SK-MEL-5 (cell line): Measurements from ENCODE around the gene PRR5L. TPM values are rescaled to one million over a fixed set of nuclear protein-coding genes. Genes with fewer than 3 reads are reported as not detected.

ENCODE experiments used
- DNase-seq: peaks from one replicate; pipeline ENCODE4 v3.0.0-alpha.2; 2016; ENCODE audit warnings: low read depth, low spot score
- in situ Hi-C: cut with HindIII; loops from 2 replicates; pipeline ENCODE4 v1.10.0; 2016; ENCODE audit warnings: low sequenced_read_pairs, high pct_unique_total_duplicates, low pct_unique_long_range_greater_than_20kb
- total RNA-seq: library from RNA; depleted of rRNA; stranded (reverse); fragments of >200 nt; shearing (Covaris generic); gene quantifications from 2 replicates; pipeline ENCODE4 v1.2.3, GENCODE V29; 2014

PRR5L gene
- total RNA-seq, 1 experiment from 2014 or later, result 3.2 TPM

DNA sequence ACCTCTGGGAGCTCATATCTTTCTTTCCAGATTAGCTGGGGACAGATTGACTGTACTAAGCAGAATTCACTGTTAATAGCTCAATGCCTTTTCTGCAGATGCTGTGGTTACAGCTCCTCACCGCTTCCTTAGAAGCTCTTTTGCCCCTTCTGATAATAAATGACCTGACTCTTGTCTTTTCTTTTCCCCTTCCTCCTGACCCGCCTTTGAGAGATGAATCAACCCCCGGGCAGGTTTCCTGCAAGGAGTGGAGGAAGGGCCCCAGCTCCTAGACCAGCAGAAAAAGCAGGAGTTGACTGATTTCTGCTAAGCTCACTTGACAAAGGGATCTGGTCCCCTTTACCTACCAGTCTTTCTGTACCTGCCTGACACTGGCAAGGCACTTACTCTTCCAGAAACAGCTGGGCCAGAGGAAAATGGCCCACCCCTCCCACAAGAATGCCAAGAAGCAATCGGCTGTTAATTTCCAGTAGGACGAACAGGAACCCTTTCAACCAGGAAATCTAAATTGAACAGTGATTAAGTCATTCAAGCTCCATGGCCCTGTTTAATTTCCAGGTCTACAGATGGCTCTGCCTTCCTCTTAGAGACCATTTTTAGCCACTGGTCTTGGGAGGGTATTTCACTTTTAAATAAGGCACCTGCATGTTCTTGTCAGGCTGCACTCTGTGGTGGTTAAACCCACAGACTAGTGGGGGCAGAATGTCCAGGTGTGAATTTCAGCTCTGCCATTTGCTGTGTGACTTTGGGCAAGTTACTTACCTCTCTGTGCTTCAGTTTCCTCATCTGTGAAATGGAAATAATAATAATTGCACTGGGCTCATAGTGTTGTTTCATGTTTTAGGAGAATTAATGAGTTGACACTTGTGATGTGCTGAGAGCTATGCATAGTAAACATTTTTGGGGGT is 67.5 kb downstream of the PRR5L start:
- in situ Hi-C loops, result no loop called here
- no peak for DNase-seq

DNA sequence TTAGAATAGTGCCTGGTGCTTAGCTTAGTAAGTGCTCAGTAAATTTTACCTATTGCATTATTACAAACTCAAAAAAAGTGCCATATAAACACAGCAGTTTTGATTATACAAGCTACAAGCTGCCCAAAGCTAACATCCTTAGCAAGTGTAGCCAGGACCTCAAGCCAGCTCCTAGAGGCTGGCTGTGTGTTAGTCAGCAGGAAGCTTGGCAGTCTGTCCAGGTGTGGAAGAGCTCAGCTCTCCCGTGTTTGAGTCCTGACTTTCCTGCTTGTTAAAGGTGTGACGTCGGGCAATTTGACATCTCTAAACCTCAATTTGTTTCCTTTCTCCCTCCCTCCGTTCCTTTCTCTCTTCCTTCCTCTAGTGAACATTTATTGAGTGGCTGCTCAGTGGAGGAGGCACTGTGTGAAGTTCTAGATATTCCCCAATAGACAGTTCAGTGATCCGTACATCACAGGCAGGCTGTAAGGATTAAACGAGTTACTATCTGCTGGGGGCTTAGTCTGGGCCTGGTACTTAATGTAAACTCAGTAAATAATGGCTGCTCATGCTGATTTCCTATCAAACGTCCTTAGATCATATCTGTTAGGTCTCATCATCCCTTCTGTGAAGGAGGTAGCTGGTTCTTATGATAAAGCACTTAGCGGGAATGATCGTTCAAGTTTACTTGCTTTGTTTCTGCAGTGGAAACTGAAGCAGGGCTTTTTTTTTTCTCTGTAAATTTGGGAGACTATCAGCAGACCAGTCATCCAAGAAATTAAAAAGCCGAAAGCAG is 68.7 kb downstream of the PRR5L start:
- in situ Hi-C loops, result no loop called here
- DNase-seq, result no peak

DNA sequence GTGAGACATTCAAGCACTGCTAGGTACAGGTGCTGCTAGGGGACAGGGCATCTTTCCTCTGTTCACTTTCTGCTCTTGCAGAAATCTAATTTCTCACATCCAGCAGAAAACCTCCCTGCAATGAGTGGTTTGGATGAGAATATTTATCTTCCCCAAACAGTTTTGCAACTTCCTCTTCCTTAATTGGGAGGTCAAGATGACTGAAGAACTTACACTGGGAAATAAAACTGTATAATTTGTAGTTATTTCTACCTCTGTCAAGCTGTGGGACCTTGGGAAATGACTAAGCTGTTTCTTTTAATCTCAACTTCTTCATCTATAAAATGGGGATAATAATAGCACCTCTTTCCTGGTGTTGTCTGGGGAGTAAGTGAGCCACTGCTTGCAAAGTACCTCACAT is 69.8 kb downstream of the PRR5L start:
- no peak for DNase-seq
- in situ Hi-C loops, result no loop called here

DNA sequence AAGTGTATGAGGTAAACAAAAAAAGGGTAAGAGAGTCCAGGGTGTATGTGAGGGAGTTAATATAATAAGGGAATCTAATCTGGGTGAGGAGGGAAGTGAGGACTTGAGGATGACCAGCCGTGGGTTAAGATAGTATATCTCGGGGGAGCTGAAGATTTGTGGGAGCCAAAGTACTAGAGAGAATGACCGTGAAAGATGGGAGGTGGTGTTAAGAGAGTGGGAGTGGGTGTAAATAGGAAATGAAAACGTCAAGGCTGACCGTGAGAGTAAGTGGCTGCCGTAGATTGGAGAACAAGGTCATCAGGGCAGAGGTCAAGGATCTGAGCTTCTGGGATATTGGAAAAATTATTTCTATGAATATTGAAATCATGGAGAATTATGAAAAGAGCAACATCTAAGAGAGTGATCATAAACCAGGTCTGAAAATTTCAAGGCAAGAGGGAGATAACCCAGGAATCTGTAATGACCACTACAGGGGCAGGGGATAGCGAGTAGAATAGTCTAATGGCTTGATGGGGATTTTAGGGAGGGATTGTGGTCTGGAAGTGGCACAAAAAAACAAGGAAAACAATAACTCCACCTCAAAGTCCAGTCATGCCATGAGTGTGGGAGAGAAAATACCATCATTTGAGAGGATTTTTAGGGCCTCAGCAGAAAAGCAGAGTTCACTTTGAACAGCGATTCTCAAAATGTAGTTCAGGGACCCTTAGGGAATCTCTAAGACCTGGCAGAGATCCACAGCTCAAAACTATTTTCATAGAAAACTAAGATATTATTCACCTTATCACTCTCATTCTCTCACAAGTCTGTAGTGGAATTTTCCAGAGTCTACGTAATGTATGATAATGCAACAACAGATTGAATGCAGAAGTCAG is 72.0 kb downstream of the PRR5L start:
- no peak for DNase-seq
- in situ Hi-C loops, result no loop called here

DNA sequence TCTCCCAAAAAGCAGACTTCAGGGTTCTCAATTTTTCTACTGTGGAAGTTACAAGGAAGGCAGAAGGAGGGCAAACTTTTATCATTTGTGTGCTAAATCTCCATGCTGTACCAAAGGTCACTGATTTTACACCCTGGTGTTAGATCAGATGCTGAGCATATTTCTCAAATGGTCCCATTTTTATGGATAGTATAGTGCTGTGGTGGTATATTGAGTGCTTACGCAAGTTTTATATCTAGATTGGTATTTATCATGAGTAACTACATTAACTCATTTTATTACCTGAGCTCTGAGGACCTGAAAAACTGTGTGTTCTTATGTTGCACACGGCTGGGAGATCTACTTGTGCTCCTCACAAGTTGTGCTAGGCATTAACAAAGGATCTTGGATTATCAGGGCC is 75.1 kb downstream of the PRR5L start:
- DNase-seq, result no peak
- in situ Hi-C loops, result no loop called here

DNA sequence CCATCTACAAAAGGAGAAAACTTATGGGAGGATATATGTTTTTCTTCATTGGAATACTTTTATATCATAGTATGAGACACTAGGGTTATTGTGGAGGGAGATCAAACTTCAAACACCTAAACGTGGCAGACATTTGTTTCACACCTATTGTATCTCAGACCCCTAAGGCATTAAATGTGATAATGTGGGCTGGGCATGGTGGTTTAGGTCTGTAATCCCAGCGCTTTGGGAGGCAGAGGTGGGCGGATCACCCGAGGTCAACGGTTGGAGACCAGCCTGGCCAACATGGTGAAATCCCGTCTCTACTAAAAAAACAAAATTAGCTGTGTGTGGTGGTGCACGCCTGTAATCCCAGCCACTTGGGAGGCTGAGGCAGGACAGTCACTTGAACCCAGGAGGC is 75.5 kb downstream of the PRR5L start:
- no peak for DNase-seq
- in situ Hi-C loops, result no loop called here

DNA sequence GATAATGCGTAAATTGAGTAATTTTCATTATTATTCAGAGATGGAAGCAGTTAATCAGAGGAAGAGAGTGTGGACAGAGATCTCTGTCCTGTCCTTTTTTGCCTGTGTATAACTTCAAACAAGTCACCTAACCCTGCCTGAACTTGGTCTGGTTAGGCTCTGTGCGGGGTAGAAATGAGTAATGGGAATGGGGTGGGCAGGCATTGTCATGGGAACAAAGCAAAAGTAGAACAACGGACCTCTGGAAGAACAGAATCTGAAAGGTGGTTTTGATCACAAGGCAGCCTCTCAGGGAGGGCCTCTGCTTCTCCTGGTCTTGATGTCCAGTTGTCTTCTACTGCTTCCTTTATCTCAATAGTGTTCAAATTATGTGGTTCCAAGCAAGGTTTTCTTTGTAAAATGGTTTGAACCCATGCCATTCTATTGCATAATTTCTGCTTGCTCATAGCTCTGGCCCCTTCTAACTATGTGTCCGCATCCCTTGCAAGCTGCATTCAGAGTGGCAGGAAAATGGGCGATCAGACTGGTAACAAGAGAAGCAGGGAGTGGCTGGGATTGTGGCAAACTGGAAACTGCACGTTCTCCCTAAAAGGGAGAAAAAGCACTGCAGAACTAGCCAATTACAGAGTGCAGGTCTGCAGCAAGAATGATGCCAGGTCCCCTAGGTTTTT is 76.1 kb downstream of the PRR5L start:
- no peak for DNase-seq
- in situ Hi-C loops, result no loop called here

DNA sequence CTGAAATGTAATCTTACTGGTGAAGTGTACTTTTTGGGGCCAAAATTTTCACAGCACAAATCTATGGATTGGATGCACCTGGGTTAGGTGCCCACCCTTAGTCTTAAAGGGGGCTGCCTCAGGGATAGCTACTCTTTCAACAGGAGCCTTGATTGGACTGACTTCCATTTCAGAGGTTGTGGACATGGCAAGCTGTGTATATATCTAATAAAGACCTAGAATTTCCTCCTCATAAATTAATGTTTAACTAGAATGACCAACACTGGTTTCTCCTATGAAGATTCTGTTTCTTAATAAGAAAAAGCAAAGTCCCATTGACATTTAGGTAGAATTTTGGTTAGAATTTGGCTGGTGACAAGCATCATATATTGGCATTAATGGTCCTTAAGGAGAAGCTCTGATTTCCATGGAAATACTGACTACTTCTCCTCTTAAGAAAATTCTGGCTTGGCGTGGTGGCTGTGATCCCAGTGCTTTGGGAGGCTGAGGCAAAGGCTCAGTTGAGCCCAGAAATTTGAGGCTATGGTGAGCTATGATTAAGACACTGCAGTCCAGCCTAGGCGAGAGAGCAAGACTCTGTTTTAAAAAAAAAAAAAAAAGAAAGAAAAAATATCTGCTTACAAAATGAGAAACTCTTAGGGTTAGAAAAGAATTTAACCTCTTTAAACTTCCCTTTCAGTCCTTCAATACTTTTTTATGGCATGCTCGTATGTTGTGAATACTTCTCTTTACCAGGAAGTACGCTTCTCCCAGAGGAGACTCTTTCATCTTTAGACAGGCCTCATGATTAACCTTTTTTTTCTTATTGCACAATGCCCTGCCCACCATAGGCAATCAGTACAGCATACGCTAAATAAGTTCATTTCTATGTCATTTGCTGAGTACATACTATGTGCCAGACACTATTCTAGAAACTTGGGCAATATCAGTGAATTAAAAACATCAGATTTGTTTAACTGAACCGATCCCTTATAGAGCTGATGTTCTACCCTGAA is 77.2 kb downstream of the PRR5L start:
- in situ Hi-C loops, result no loop called here
- DNase-seq, result no peak

DNA sequence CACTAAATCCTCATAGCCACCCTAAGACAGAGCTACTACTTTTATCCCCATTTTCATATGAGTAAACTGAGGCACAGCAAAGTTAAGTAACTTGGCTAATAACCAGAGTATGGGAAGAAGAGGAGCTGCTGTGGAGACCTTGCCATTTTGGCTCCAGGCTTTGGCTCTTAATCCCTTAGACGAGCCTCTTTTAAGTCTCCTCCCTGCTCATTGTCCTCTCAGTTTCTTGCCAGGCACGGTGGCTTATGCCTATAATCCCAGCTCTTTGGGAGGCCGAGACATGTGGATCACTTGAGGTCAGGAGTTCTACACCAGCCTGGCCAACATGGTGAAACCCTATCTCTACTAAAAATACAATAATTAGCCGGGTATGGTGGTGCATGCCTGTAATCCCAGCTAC is 78.6 kb downstream of the PRR5L start:
- in situ Hi-C loops, result no loop called here
- DNase-seq, result no peak

DNA sequence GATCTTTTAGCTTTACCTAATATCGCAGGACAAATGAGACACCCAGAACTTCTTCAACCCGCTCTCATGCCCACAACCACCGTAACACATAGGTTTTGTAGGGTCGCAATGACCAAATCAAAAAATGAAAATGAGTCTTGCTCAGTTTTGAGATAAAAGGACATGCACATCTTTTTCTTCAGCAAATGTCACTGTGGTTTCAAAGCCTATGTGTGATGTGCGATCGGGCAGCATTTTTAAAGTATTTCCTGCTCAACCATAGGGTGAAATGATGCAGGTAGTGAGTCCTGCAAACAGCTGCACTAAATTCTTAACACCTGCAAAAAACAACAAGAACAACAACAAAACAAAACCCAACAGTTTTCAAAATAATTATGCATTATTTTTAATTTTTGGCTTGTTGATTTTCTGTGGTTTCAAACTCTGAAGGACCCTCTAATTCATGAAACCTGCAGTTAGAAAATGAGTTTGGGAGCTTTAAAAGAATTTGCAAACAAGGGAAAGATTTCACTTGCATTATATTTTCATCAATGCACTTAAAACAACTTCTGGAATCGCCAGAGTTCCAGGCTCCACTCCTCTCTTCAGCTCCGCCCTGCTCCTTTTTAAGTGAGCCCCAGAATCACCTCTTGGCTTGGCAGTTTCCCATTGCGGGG is 79.4 kb downstream of the PRR5L start:
- in situ Hi-C loops, result no loop called here
- no peak for DNase-seq

DNA sequence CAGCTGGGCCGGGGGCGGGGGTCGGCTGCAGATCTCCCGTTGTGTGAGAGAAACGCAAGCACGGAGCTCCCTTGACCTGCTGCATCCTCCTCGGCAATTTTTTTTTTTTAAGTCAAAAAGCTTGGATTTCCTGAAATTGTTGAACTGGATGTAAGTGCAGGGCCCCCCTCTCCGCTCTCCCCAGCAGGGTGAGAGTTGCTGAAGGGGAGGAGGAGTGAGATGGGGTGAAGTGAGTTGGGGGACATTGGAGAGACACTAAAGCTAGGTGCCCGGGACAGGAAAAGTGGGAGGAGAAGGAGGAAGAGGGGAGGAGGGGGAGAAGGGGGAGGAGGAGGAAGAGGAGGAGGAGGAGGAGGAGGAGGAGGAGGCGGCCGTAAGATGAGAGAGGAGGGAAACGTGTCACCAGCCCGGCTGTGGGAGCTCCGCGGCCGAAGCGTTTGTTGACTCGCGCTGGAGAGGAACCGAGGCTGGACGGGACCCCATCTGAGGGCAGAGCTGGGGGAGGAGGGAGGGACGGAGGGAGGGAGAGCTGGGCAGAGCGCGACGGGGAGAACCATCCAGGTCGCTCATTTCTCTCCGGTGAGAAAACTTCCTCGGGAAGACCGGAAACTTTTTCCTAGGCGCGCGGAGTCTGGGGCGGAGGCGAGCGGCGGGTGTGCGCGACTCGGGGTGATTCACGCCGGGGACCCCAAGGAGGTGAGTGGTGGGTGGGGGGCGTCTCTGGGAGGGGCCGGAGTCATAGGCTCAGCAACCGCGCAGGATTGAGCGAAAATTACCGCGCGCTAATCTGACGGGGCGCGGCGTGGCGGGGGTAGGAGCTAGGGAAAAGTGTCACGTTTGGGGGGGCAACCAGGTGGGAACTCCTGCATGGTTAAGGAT is 80.2 kb downstream of the PRR5L start:
- in situ Hi-C loops, result no loop called here

DNA sequence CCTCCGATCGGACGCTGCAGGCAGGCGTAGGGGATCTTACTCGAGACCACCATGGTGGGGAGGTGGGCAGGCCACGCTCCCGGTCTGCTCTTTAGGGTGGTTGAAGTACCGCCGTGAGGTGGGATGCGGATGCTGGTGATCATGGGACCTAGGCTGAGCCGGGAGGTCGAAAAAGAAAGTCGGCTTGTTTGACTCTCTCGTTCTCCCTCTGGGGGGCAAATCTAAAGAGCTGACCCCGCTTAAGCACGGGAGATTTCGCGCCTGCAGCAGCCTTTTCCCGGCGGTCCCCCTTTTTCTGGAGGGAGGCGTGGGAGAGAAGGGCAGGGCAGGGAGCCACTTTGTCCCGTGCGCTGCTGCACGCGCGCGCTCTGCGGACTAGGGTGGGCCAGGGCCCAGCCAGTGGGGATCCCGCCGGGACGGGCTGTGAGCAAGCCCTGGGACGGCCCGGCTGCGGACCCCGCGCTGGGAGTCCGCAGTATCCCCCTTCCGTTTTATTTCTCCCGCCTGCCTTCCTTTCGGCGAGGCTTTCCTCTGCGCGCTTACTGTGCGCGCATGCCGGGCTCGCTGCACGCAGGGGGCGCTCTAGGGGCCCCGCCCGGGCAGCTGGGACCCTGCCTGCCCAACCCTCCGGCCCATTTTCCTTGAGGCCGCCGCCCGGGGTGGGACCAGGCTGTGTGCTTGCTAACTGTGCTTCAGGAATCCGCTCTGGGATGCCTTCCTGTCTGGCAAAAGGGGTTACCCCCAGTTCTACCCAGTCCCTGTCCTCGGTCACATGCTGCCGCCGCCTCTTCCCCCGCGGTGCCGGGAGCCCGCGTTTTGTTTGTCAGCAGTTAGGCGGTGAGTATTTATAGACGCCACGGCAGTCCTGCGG is 81.0 kb downstream of the PRR5L start:
- in situ Hi-C loops, result no loop called here
- peak; percentile 43 for DNase-seq

More for the DNA sequence above, 80.2 kb downstream of the PRR5L start:
- DNase-seq, result peak; percentile 8

DNA sequence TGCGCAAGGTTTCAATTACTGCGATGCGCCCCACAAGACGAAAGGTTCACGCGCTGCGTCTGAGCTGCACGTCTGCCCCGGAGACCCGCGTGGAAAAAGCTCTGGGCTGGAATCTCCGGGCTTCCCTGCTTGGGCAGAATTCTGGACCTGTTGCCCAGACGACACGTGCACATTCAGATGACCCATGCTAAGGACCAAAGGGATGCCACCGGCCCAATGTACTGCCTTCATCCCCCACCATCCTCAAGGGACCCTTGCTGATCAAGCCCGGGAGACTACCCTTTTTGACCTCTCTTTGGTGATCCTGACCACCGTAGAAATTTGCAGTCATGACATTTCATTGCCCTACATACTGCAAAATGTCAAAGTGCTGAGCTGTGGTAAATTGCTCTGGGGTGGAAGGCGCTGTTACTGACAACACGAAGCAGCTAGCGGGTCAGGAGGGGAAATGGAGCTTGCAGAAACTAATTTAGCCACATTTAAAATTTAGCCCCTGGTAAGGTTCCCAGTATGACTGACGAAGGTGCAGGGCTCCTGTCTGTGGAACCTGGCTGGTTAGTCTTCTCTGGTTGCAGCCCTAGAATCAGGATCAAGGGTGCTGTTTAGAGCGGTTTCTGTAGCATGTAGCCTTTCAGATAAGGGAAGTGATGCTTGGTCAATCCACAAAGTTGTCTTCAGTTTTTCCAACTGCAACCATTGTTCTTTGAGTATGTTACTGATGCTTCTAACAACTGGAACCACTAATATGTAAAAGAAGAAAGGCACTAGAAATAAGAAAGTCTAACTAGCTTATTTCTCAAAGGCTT is 81.9 kb downstream of the PRR5L start:
- in situ Hi-C loops, result no loop called here
- DNase-seq, result no peak
